Right lobe of liver (tissue), 4 donors: Measurements from ENCODE around the gene CHST8.

Experiments
- POLR2A ChIP-seq: fragments of 450-650 bp; IDR thresholded peaks from one replicate; pipeline ENCODE4 v1.6.1; 2017; ENCODE audit warnings: antibody characterized with exemption, mild to moderate bottlenecking
- TF ChIP-seq, protein P1 (sequence below), 4 donors: fragments of 200-600 bp in 3 of 4; fragments of 450-650 bp in 1 of 4; IDR thresholded peaks; one replicate each; pipeline versions ENCODE4 v1.5.1 to v1.8.0; 2016 to 2022; ENCODE audit warnings: antibody characterized with exemption in 4 of 4, mild to moderate bottlenecking in 2 of 4
- donor health status: DM: no; HTN: no; CAD: no.
- donor health status: DM: no; HTN: no; CAD: no.
- donor health status: DM: no; HTN: yes; CAD: no.

- TF ChIP-seq, protein P1, sequence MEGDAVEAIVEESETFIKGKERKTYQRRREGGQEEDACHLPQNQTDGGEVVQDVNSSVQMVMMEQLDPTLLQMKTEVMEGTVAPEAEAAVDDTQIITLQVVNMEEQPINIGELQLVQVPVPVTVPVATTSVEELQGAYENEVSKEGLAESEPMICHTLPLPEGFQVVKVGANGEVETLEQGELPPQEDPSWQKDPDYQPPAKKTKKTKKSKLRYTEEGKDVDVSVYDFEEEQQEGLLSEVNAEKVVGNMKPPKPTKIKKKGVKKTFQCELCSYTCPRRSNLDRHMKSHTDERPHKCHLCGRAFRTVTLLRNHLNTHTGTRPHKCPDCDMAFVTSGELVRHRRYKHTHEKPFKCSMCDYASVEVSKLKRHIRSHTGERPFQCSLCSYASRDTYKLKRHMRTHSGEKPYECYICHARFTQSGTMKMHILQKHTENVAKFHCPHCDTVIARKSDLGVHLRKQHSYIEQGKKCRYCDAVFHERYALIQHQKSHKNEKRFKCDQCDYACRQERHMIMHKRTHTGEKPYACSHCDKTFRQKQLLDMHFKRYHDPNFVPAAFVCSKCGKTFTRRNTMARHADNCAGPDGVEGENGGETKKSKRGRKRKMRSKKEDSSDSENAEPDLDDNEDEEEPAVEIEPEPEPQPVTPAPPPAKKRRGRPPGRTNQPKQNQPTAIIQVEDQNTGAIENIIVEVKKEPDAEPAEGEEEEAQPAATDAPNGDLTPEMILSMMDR (IDR thresholded peaks at IDR 0.05), result no peak
- TF ChIP-seq POLR2A, result no peak
Observed at GRCh38 chr19:33701565-33701964, 79.8 kb downstream of the CHST8 start.
